Panc1 (cell line): Measurements from ENCODE around the gene NIPSNAP2. TPM values are rescaled to one million over a fixed set of nuclear protein-coding genes. Genes with fewer than 3 reads are reported as not detected.
A peak's percentile ranks its signal among the peaks of the same experiment; 100 is the strongest.

Experiments
- ATAC-seq: fragments of 200-7000 bp; cut with Tn5 transposase; 2 replicates; pipeline ENCODE4 v1.9.1; 2020; ENCODE audit warnings: mild to moderate bottlenecking, moderate library complexity
- BruUV-seq: library from RNA; stranded (reverse); fragments of 400-500 nt; replicated peaks from 2 replicates; lab custom pipeline; 2021; lab: Mats Ljungman, UMichigan
- CTCF ChIA-PET: fragments of 300-600 bp; sonication (Branson Sonifier 250); formaldehyde crosslinking; loops from one replicate; lab custom pipeline; 2022; ENCODE audit warnings: antibody characterized with exemption; lab: Charles Lee
- POLR2A ChIA-PET: fragments of 300-600 bp; sonication (Branson Sonifier 250); formaldehyde crosslinking; loops from one replicate; lab custom pipeline; 2022; ENCODE audit warnings: antibody characterized with exemption; lab: Charles Lee
- DNase-seq: peaks from one replicate; pipeline ENCODE4 v3.0.0-alpha.2; 2010; ENCODE audit warnings: low read depth, low spot score
- H3K27ac ChIP-seq: 2 replicates; pipeline ENCODE4 v1.5.1; 2011; ENCODE audit warnings: mild to moderate bottlenecking, low read length, inconsistent platforms
- H3K27me3 ChIP-seq: fragments of 200-500 bp; sonication (Bioruptor generic); 2 replicates; pipeline ENCODE4 v1.6.0; 2014; ENCODE audit warnings: low read length, inconsistent platforms; ENCODE audit not compliant: control insufficient read depth, insufficient read depth
- H3K36me3 ChIP-seq: fragments of 200-500 bp; sonication (Bioruptor generic); 2 replicates; pipeline ENCODE4 v1.5.1; 2014; ENCODE audit warnings: inconsistent platforms, mild to moderate bottlenecking, low read length, moderate library complexity; ENCODE audit not compliant: control insufficient read depth, insufficient read depth
- H3K4me1 ChIP-seq: 2 replicates; pipeline ENCODE4 v1.5.1; 2011; ENCODE audit warnings: inconsistent platforms, mild to moderate bottlenecking, low read length, moderate library complexity; ENCODE audit not compliant: control insufficient read depth, insufficient read depth
- H3K4me3 ChIP-seq, 2 experiments: 2 replicates each; pipeline ENCODE4 v1.5.1; 2011 to 2012; ENCODE audit warnings: low read depth in 2 of 2, low read length in 2 of 2, mild to moderate bottlenecking in 2 of 2, inconsistent platforms in 1 of 2, moderate library complexity in 1 of 2
- H3K9me3 ChIP-seq: fragments of 200-500 bp; sonication (Bioruptor generic); 2 replicates; pipeline ENCODE4 v1.5.1; 2014; ENCODE audit warnings: low read depth, mild to moderate bottlenecking, inconsistent platforms, low read length, moderate library complexity; ENCODE audit not compliant: control insufficient read depth, insufficient read depth
- POLR2AphosphoS5 ChIP-seq: IDR thresholded peaks from 2 replicates; pipeline ENCODE4 v1.6.1; 2012; ENCODE audit warnings: mild to moderate bottlenecking, low read depth, low read length, moderate library complexity
- SIN3A ChIP-seq: IDR thresholded peaks from 2 replicates; pipeline ENCODE4 v1.6.1; 2012; ENCODE audit warnings: low read depth, mild to moderate bottlenecking, low read length, moderate library complexity, borderline replicate concordance; ENCODE audit not compliant: insufficient read depth
- TCF7L2 ChIP-seq: IDR thresholded peaks from 2 replicates; pipeline ENCODE4 v1.6.1; 2011; ENCODE audit warnings: mild to moderate bottlenecking, low read depth, low read length, inconsistent platforms
- in situ Hi-C: cut with HindIII; loops from 2 replicates; pipeline ENCODE4 v1.10.0; 2016; ENCODE audit warnings: low sequenced_read_pairs, low pct_unique_long_range_greater_than_20kb
- intact Hi-C: fragments of 100-400 bp; cut with micrococcal nuclease; formaldehyde crosslinking; loops from one replicate; pipeline ENCODE4 v1.10.0; 2022; ENCODE audit not compliant: unreplicated experiment
- total RNA-seq: library from RNA; stranded (reverse); gene quantifications from one replicate; pipeline ENCODE4 v1.2.1, GENCODE V29; 2021; ENCODE audit not compliant: unreplicated experiment
- TF ChIP-seq, protein P1 (sequence below), 2 experiments: IDR thresholded peaks; 2 replicates each; pipeline ENCODE4 v1.6.1; 2011 to 2012; ENCODE audit warnings: low read depth in 2 of 2, control low read depth in 1 of 2, low read length in 1 of 2, mild to moderate bottlenecking in 1 of 2, moderate library complexity in 1 of 2; ENCODE audit not compliant: insufficient read depth in 1 of 2
- TF ChIP-seq, protein P2 (sequence below): fragments of 450-650 bp; IDR thresholded peaks from 2 replicates; pipeline ENCODE4 v1.5.1; 2017; ENCODE audit warnings: mild to moderate bottlenecking

Gene NIPSNAP2
- total RNA-seq, 1 experiment from 2014 or later, result 93.2 TPM

DNA sequence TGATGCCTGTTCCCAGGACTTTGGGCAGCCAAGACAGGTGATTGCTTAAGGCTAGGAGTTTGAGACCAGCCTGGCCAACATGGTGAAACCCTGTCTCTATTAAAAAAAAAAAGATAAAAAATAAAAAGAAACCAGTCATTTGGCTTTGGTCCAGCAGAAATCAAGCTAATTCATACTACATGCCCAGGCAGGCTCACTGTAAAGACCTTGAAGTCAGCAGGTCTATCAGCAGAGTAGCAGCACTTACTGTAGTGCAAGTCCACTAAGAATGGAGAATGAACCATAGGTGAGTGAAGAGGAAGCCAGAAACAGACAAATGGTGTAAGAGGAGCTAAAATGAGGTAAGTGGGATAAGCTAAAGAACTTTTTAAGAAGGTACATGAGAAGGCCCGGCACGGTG, 62.2 kb downstream of the NIPSNAP2 start:
- DNase-seq (no peak), ATAC-seq (no peak)
- Histone ChIP-seq H3K9me3 (no peaks in the 10 kb centered on the region), H3K27me3 (no peaks in the 10 kb centered on the region), H3K4me3 (no peak overlapping the region), H3K36me3 (no peaks in the 10 kb centered on the region; the same call in 1 of the 2 replicates), H3K4me1 (no peaks in the 10 kb centered on the region), H3K27ac (no peak overlapping the region)
- no TSS peak for BruUV-seq
- intact Hi-C loops, result no loop called here
- in situ Hi-C loops, result no loop called here
- ChIA-PET POLR2A (interaction anchor here (0.7 kb wide), 1 partner anchor 20 kb away, joined by 4 read pairs; no protein-coding TSS in a partner anchor), CTCF (interaction anchor here (0.6 to 0.7 kb wide), 2 partner anchors 22 to 64 kb away, joined by 5 read pairs; no protein-coding TSS in a partner anchor)
- TF ChIP-seq SIN3A (no peak), POLR2AphosphoS5 (no peak), TCF7L2 (no peak)
- TF ChIP-seq, protein P1, sequence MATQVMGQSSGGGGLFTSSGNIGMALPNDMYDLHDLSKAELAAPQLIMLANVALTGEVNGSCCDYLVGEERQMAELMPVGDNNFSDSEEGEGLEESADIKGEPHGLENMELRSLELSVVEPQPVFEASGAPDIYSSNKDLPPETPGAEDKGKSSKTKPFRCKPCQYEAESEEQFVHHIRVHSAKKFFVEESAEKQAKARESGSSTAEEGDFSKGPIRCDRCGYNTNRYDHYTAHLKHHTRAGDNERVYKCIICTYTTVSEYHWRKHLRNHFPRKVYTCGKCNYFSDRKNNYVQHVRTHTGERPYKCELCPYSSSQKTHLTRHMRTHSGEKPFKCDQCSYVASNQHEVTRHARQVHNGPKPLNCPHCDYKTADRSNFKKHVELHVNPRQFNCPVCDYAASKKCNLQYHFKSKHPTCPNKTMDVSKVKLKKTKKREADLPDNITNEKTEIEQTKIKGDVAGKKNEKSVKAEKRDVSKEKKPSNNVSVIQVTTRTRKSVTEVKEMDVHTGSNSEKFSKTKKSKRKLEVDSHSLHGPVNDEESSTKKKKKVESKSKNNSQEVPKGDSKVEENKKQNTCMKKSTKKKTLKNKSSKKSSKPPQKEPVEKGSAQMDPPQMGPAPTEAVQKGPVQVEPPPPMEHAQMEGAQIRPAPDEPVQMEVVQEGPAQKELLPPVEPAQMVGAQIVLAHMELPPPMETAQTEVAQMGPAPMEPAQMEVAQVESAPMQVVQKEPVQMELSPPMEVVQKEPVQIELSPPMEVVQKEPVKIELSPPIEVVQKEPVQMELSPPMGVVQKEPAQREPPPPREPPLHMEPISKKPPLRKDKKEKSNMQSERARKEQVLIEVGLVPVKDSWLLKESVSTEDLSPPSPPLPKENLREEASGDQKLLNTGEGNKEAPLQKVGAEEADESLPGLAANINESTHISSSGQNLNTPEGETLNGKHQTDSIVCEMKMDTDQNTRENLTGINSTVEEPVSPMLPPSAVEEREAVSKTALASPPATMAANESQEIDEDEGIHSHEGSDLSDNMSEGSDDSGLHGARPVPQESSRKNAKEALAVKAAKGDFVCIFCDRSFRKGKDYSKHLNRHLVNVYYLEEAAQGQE (IDR thresholded peaks at IDR 0.05; ENCODE audit: insufficient read depth in 1 of 2, low read depth in 2 of 2, low read length in 1 of 2), result no peak
- TF ChIP-seq, protein P2, sequence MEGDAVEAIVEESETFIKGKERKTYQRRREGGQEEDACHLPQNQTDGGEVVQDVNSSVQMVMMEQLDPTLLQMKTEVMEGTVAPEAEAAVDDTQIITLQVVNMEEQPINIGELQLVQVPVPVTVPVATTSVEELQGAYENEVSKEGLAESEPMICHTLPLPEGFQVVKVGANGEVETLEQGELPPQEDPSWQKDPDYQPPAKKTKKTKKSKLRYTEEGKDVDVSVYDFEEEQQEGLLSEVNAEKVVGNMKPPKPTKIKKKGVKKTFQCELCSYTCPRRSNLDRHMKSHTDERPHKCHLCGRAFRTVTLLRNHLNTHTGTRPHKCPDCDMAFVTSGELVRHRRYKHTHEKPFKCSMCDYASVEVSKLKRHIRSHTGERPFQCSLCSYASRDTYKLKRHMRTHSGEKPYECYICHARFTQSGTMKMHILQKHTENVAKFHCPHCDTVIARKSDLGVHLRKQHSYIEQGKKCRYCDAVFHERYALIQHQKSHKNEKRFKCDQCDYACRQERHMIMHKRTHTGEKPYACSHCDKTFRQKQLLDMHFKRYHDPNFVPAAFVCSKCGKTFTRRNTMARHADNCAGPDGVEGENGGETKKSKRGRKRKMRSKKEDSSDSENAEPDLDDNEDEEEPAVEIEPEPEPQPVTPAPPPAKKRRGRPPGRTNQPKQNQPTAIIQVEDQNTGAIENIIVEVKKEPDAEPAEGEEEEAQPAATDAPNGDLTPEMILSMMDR, result no peak

- TF ChIP-seq TCF7L2 (no peak), POLR2AphosphoS5 (no peak), SIN3A (no peak)
- TF ChIP-seq, protein P2, result no peak
- TF ChIP-seq, protein P1 (IDR thresholded peaks at IDR 0.05; ENCODE audit: insufficient read depth in 1 of 2, low read depth in 2 of 2, low read length in 1 of 2), result no peak
- ChIA-PET CTCF (interaction anchor here (0.6 kb wide), 1 partner anchor 46 kb away, joined by 3 read pairs; no protein-coding TSS in a partner anchor), POLR2A (no interaction called here)
- in situ Hi-C loops (no loop called here), intact Hi-C loops (no loop called here)
- H3K27ac ChIP-seq, result no peak overlapping the region
- H3K9me3 ChIP-seq, result no peaks in the 10 kb centered on the region
- H3K4me1 ChIP-seq, result peaks cover 5% of the 10 kb centered on the region; the same call in 1 of the 2 replicates
- H3K36me3 ChIP-seq, result no peaks in the 10 kb centered on the region; the same call in 1 of the 2 replicates
- TSS peak; percentile 46 for BruUV-seq
- no peak overlapping the region for H3K4me3 ChIP-seq
- DNase-seq, result no peak
- H3K27me3 ChIP-seq, result no peaks in the 10 kb centered on the region
- no peak for ATAC-seq
Measured at GRCh38 chr7:56028942-56029630, 64.7 kb downstream of the NIPSNAP2 start.
